Measurements from ENCODE around the gene UBAP1L.
"Not testable (repeated sequence)": the region's sequence is repeated elsewhere in the genome, so short reads cannot be mapped to it uniquely, and the experiment has no call there.

UBAP1L gene

DNA sequence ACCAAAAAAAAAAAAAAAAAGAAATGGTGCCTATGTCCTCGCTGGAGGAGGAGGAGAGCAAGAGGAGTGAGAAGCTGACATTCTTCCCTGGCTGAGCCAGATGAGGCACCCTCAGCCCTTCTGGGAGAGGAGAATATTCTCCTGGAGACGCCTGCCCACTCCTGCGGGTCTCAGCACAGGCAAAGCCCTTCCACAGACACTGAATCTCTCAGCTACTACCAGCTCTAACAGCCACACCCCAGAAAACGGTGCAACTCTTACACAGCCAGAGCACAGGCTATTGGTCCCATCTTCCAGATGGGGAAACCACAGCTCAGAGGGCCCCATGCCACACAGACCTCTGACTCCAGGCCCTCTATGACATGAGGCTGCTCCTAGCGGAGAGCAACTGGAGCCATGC is 52.9 kb downstream of the UBAP1L start:
- DNase-seq: no peak

DNA sequence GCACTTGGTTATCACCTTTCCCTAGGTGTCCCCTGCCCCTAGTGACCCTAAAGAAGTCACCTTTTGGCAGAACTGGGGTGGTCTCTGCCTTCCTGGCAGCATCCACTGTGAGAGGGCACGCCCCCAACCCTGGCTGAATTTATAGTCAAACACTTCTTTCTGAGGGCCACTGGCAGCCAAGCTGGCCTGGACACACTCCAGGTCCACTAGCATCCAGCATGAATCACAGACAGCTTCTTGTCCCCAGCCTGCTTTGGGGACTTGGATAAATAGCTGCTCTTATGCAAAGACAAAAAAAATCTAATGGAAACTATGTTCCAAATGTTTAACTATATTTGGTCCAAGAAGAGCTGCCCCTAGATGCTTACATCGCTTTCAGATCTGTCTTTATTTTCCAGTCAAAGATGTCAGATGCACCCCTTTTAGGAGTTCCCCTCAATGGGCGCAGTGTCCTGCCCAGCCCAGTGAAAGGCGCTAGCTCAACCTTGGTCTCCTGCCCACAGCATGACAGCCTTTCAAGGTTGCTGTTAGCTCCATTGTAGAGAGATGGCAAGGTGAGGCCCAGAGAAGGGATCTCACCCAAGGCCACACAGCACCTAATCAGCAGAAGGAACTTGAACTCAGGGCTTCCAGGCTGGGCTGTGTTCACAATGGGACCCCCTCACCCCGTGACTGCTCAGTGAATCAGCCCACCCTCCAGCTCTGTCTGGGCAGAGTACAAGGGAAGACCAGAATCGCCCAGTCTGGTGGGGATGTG is 54.2 kb downstream of the UBAP1L start:
- DNase-seq: no peak

DNA sequence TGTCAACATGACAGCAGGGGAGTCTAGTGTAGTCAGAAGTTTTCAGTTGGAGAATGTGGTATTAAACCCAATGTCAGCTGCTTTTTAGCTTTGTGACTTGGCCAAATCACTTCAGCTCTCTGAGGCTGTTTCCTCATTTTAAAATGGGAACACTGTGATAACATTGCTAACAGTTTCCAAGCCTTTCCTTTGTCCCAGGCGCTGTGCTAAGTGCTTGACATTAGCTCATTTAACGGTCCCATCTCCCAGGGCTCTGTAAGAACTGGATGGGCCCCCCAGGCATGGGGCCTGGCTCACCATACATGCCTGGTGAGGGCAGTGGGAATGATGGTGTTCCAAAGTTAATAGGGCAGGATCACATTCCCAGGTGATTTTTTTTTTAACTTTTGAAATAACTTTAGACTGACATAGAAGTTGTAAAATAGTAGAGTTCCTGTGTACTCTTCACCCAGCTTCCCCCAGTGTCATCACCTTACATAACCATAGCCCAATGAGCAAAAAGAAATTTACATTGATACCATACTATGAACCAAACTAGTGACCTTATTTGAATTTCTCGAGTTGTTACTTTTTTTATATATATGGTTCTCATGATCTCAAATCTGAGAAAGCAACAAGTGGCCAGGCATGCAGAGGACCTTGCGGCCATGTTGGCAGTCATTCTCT is 54.9 kb downstream of the UBAP1L start:
- DNase-seq: no peak

DNA sequence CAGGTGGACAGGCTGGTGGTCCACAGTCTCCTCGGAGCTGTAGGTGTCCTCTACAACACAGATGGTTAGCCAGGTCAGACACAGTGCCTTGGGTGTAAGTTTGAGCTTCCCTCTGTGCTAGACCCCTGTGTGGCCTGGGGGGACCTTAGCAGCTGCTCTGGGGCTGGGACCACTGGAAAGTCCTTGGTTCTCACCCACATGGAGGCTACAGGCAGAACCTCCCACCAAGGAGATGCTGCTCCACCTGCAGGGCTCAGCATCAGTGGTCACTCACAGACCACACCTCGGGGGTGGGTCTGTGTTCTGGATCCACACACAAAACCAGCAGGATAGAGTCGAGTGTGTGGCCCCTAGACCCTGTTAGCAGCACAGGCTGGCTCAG is 55.6 kb downstream of the UBAP1L start:
- DNase-seq: no peak

DNA sequence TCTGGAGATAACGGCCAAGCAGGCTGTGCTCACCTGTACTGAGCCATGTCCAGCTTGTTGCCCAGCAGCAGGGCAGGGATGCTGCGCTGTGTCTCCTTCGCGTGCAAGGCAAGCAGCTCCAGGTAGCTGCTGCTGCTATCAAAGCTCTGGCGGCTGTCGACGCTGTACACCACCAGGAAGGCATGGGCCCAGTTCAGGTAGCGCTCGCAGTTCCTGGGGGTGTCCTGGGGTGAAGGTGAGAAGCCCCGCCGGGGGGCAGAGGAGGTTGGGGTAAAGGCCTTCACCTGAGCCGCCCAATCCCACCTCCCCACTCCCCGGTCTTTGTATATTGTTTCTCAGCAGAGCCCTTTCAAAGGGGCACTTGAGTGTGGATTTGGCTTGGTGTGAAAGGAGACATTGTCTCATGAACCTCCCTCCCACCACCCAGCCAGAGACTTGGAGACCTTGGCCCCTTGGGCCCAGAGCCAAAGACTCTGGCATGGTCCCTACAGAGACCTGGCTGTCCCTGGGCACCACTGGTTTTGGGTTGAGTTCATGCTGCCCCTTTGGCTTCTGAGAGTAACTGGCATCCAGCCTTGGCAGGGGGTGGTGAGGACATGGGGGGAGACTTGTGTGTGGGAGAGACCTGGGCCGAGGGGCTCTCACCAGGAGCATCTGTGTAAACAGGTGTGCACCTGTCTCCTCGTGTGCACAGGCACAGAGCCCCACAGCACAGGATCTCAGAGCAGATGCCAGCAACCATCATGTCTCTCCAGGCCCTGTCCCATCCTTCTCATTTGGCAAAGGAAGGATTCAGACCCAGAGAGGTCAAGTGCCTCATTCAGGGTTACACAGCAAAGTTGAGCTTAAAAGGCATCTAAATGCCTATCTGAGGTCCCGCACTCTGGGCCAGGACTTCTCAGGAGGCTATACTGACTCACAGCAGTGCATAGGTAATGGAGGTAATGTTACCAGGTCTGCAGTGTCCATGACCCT is 56.3 kb downstream of the UBAP1L start:
- DNase-seq: no peak

DNA sequence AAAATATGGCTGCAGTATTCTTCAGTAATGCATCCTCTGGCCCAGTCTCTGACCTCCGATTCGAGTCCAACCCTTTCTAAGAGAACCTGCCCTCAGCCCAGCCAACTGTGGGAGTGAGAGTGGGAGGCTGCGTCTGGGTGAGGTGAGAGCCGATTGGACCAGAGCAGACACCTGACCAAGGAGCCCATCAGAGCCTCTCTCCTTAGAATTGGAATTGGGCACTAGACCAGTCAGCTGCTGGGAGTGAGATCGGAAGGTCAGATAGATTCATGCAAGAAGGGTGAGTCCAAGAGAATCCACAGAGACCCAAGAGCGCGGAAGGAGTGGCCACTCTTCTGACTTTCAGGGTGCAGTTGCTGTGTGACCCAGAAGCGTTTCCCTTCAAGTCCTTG is 57.5 kb downstream of the UBAP1L start:
- no peak for DNase-seq

DNA sequence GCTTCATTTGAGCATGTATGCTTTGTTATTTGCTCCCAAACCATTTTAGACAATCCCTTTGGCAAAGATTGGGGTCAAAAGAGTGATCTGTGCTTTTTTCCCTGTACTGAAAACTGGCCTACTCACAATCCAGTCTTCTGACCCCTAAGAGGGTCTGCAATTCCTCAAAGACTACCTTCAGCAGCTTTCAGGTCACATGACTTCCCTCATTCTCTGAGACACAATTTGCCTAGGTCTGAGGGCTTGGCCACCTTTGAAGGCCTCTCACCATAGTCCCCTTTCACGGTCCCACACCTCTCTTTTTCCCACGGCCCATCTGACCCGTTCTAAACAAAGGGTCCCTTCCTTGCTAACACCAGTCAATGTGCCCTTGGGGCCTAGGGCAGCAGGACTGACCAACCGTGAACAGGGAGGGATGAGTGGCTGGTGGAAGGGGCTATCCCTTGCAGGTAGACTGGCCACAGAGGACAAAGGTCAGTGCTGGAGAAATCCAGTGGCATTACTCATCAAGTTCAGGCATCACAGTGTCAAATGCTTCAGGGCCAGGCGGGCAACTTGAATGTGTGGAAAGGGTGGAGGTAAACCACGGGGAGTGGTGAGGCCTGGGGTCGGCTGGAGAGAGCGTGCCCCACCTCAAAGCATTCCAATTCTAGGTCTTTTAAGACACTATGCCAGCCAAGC is 58.0 kb downstream of the UBAP1L start:
- DNase-seq: no peak

DNA sequence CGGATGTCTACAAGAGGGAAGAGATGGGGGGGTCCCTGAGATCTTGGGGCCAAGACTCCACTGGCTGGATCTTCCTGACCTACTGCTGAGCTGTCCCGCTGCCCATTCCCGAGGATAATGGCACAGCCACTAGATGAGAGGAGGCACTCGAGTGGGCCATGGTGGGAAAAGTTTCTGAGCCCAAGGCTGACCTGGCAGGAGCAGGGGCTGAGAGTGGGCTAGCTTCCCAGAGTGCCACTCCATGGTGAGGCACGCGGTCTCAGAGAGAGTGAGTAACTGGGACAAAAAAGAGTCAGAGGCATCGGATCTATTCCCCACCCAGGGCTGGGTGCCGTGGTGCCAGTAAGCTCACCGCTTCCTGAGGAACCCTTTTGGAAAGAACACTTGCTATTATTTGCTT is 58.9 kb downstream of the UBAP1L start:
- DNase-seq: no peak

DNA sequence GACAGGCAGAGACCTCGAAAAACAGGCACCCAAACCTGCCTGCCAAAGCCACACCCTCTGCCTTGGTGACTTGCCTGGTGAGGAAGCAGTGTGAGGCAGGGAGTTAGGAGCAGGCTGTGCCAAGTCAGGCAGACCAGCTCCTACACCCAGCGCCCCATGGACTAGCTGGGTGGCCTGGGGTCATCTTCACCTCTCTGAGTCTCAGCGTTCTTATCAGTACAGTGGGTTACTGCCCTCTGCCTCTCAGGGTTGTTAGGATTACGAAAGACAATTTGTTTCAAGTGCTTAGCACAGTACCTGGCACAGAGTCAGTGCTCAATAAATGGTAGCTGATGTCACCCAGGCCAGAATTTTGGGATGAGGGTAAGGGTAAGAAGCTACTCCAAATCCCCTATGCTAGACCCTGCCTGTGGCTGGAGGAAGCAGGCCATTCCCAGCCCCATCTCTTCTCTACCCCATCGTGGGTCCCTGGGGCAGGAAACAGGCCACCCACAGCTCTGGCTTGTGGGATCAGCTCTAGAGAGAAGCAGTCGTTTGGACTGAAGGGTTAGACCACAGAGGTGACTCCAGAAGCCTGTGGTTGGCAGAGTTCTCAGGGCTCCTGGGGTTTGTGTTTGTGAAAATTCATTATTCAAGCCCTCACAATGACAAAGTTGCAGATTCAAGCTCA is 59.7 kb downstream of the UBAP1L start:
- no peak for DNase-seq

DNA sequence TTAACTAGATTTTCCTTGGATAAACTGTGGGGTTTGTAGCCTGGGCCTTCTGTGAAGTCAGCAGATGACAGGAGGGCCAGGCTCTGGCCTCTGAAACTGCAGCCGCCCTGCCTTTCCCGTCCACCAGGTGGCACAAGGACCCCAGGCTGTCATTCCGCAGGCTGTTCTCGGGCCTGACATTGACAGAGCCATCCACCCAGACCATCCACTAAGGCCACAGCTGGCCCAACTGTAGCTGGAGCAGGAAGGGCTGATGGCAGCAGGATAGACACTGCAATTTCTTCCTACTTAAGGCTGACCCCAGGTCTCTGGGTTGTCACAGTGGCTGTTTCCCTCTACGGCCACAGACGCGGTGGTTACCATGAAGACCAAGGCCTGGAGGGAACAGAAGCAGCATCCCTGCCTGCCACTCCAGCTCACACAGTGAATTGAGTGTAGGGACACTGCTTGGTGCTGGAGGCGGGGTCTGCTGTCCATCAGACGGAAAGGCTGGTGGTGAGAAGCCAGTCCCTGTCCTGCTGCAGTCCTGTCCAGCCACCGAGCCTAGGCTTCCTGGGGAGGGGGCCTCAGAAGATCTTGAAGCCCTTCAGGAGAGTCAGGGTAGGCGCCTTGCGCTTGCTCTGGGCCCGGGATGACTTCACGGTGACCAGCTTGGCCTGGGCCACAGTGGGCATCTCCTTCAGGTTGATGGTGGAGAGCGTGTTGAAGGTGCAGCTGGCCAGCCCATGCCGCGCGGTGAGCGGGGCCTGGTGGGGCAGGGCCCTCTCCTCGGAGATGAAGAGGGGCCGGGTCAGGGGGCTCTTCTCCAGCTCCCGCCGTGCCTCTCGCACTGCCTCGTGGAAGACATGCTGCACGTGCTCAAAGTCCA is 60.4 kb downstream of the UBAP1L start:
- DNase-seq: peak; percentile 40 to 55

DNA sequence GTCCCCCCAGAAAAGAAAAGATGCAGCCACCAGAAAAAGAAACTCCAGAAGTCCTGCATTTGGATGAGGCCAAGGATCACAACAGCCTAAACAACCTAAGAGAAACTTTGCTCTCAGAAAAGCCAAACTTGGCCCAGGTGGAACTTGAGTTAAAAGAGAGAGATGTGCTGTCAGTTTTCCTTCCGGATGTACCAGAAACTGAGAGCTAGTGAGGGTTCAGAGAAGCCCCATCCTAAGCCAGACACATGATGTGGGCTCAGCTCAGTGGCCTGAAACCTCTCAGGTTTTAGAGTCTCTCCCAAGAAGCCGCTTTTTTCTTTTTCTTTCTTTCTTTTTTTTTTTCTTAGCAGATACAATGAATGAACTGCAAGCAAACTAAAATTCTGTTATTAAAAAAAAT is 62.0 kb downstream of the UBAP1L start:
- DNase-seq: no peak

DNA sequence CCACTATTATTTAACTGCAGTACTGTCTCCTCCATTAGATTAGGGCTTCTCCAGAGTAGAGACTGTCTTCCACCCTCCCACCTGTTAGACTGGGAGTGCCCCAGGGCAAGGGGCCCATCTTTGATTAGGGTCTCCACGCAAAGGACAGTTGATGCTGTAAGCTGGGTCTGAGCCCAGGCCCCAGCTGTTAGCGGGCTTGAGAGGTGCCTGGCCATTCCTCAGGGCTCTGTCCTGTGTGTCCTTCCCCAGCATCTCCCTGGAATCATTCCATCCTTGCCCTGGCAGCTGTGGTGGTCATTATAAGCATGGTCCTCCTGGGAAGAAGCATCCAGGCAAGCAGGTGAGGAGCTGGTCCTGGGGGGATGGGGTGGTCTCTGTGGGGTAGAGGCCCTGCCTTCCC is 63.7 kb downstream of the UBAP1L start:
- DNase-seq: no peak

DNA sequence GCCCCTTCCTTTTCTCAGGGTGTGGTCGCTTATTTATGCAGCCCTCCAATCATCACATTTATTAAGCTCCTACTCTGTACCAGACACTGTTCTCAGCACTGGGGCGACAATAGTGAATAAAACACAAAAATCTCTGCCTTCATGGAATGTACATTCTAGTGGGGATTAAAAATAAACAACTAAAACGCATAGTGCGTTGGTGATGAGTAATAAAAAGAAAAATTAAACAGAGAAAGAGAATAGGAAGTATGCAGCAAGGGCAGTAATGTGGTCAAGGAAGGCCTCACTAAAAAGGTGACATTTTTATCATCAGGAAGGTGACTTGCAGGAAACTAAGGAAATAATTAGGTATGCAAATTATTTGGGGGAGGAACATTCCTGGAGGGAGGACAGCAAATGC is 64.7 kb downstream of the UBAP1L start:
- no peak for DNase-seq

DNA sequence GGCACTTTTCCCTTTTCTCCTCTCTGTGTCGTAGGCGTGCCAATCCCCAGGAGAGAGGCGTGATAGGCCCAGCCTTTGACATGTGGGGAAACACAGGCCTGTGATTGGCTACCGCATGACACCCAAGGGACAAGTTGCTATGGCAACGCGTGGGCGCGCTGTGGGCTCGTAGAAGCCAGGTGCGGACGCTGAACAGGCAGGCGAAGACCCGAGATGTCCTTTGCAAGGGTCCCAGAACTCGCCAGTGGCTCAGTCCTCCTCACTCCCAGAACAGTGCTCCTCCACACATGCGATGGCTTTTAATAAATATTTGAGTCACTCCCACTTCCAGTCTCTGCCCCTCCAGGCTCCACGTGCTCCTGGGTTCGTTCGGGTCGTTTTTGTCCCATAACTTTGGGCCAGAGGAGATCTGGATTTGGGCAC is 65.6 kb downstream of the UBAP1L start:
- DNase-seq: peak; percentile 97

DNA sequence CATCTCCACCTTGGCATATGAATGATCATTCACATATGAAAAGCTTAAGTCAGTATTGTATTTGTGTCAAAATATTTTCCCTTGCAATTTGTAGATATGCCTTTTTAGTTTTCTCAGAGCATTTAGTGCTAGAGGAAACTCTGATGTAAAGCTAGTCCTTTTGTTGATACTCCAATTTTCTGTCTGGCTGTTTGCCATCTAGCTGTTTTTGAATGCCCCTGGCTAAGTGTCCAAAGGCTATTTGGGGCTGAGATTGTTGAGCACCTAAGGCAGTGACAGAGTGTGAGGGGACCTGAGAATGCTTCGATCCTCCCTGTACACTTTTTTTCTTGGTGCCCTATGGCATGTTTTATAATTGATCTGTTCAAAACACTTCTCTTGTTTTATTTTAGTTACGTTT is 66.8 kb downstream of the UBAP1L start:
- DNase-seq: peak in 1 of 2 experiments; percentile 18

DNA sequence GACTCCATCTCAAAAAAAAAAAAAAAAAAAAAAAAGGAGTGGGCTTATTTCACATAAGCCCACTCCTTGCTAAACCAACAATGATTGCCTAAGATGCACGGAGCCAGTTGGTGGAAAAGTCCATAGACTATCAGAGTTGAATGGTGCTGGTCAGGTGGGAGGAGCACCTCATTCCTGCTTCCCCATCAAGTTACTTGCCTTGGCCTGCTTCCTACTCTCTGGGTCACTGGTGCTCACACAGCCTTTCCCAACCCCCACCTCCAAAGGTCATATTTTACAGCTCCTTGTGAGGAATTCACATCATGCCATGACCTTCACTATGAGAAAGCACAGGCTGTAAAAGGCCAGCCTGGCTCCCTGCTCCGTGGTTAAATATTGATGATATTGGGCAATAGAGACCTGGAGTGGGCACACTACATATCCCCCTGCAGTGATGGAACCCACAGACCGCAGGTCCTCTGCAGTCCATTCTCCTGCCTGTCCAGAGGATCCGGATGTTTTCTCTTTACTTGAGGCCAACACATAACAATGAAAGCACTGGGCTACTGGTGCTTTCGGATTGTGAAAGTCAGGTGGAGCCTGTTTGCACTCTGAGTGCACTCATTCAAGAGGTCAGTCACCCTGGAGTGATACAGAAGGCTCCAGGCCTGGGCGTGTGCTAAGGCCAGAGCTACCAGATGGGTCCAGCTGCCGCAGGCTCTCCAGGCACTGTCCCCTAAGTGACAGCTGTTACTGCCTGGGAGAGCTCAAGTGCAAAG is 70.1 kb downstream of the UBAP1L start, which contains the start of gene SLC51B:
SLC51B (plus strand) TSS at position 664 of the 758 bp plus-strand sequence. CDS start 4,618 bp downstream, outside the sequence.
- DNase-seq: no peak

DNA sequence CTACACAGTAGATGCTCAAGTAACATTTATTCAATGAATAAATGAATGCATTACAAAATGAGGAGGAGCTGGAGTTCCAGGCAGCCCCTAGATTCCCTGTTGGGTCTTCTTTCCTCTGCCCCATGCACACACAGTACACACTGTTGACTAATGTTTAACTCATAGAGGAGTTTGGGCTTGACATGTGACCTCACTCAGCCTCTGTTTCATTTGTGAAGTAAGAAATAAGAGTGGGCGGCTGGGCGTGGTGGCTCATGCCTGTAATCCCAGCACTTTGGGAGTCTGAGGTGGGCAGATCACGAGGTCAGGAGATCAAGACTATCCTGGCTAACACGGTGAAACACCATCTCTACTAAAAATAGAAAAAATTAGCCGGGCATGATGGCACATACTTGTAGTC is 70.8 kb downstream of the UBAP1L start:
- DNase-seq: not testable (repeated sequence)

DNA sequence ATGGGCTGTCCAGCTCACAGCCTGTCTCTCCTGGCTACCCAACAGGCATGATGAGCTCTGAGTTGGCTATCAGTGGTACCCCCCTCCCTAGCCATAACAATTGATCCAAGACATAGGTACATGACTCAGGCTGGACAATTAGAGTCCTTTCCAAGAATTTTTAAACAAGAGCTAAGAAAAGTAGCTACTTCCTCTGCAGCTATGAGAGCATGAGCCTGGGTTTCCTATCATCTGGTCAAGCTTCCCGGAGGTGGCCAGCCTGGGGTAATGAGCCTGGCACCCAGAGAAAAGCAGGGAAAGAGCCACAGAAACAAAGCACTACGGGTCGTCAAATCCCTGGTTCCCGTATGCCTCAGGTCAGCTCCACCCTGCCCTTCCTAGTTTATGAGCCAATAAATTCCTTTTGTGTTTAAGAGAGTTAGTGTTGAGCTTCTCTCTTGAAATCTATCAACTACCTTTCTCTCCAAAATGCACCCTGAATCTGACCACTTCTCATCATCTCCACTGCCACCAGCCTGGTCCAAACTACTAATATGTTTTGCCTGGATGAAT is 72.1 kb downstream of the UBAP1L start:
- no peak for DNase-seq

Data from NCI-H2081 (cell line).